IPS-18c (cell line): Measurements from ENCODE around the gene RAB11A.
A peak's percentile ranks its signal among the peaks of the same experiment; 100 is the strongest.
"Not testable (repeated sequence)": the region's sequence is repeated elsewhere in the genome, so short reads cannot be mapped to it uniquely, and the experiment has no call there.

Source experiments
- H3K4me3 ChIP-seq: 2 replicates; pipeline ENCODE4 v1.7.0; 2013; ENCODE audit warnings: low read depth, mild to moderate bottlenecking, low read length, moderate library complexity; ENCODE audit not compliant: insufficient read depth
- H3K9me3 ChIP-seq: one replicate; pipeline ENCODE4 v1.6.1; 2013; ENCODE audit warnings: mild to moderate bottlenecking, low read length, moderate library complexity; ENCODE audit not compliant: control insufficient read depth, insufficient read depth

RAB11A gene

DNA sequence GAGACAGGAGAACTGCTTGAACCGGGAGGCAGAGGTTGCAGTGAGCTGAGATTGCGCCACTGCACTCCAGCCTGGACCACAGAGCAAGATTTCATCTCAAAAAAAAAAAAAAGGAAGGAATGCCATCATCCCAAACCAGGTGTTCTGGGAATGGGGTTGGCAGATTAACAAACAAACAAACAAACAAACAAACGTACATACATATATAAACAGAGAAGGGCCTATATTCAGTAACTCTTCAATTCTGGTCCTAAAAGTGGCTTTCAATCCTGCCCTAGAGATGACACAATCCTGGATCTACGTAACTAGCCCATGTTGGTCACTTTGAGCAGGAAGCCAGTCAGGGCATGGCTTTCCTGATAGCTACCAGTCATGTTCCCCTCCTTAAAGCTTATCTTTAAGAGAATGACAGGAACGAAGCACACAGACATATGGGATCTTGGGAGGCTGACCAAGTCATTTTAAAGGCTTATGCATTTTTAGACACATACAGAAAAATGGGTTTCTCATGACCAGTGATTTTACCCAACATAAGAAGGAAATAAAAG lies 29.9 kb upstream of the RAB11A start:
- Histone ChIP-seq H3K9me3 (peaks cover 2% of the 10 kb centered on the region), H3K4me3 (no peak overlapping the region)

DNA sequence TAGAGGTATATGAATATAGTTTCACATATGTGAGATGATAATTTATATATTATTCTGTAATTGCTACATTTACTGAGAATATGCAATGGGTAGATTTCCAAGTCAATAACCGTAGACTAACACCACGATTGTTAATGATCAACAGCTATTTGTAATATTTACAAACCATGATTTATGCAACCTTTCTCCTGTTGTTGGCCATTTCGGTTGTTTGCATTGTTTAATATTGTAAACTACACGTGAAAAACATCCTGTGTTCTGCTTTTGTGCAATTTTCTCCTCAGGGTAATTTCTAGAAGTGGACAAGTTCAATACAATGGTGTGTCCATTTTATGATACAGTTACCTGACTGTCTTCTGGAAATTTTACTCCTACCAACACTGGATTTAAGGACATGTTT lies 29.3 kb upstream of the RAB11A start:
- H3K4me3 ChIP-seq: no peak overlapping the region

DNA sequence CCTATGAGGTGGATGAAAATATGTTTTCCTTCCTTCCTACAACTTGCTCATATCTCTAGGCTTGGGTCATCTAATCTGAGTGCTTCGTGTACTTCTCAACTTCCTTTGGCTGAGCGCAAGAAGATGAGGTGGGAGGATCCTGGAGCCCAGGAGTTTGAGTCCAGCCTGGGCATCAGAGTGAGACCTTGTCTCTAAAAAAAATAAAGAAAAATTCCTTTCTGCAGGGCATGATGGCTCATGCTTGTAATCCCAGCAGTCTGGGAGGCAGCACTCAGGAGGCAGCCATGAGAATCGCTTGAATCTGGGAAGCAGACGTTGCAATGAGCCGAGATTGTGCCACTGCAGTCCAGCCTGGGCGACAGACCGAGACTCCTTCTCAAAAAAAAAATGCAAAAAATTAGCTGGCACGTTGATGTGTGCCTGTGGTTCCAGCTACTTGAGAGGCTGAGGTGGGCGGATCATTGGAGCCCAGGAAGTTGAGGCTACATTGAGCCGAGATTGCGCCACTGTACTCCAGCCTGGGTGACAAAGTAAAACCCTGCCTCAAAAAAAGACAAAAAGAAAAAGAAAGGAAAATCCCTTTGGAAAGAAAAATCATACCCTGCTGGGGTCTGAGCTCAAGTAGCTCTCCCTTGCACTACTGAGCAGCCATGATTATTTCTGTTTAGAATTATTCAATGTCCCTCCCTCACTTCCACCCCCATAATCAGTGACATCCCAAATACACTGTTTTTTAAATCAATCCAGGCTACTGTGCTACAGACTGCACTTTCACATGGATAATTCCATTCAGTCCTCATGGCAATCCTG lies 28.0 kb upstream of the RAB11A start:
- H3K4me3 ChIP-seq: no peak overlapping the region

More for the DNA sequence above, 29.3 kb upstream of the RAB11A start:
- peaks cover 2% of the 10 kb centered on the region for H3K9me3 ChIP-seq

DNA sequence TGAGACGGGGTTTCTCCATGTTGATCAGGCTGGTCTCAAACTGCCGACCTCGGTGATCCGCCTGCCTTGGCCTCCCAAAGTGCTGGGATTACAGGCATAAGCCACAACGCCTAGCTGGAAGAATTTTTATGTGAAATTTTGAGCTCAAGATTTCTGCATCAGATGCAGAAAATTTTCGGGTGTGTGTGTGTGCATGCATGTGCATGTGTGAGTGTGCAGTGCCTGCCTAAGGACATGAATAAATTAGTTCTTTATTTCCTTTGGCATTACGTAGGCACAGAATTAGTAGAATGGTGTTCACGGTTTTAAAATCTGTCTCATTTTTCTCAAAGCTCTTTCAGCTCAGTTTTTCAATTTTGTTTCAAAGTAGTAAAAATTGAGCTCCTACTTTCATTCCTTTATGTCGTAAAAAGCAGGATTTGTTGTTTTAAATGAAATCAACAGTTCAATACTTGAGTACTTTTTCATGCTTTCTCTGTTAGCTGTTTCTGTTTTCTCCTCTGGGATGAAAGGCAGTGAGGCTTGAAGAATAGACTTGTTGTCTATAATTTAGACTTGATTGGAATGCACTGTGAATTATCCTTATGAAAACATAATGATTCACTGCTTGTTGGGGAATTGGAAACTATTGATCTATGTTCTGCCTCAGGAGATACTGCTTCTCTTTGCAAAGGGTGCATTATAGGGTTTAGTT lies 23.3 kb upstream of the RAB11A start:
- no peak overlapping the region for H3K4me3 ChIP-seq

More for the DNA sequence above, 28.0 kb upstream of the RAB11A start:
- H3K9me3 ChIP-seq: peaks cover 2% of the 10 kb centered on the region

DNA sequence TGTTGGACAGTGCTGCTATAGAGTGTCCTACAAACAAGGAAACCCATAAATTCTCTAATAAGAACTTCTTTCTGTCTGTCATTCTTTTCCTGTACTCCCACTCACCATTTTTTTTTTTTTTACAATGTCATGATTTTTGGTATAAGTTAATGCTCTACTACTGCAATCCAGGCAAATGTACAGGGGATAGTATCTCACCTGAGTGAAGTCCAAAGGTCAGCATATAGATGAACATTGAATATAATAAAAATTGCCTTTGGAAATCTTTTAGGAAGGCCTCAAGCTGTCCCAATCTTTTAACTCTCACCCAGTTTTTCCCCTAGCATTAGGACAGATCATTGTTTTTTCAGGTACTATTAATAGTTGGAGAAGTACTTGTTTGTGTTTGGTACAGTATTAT lies 21.3 kb upstream of the RAB11A start:
- Histone ChIP-seq H3K9me3 (peaks cover 2% of the 10 kb centered on the region), H3K4me3 (no peak overlapping the region)

More for the DNA sequence above, 23.3 kb upstream of the RAB11A start:
- peaks cover 2% of the 10 kb centered on the region for H3K9me3 ChIP-seq

DNA sequence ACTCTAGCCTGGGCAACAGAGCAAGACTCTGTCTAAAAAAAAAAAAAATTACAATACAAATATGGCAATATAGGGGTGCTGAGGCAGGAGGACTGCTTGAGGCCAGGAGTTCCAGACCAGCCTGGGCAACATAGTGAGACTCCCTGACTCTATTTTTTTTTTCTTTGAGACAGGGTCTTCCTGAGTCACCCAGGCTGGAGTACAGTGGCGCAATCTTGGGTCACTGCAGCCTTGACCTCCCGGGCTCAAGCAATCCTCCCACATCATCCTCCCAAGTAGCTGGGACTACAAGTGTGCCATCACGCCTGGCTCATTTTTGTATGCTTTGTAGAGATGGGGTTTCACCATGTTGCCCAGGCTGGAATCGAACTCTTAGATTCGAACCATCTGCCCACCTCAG lies 17.3 kb upstream of the RAB11A start:
- H3K9me3 ChIP-seq: no peaks in the 10 kb centered on the region
- H3K4me3 ChIP-seq: no peak overlapping the region

DNA sequence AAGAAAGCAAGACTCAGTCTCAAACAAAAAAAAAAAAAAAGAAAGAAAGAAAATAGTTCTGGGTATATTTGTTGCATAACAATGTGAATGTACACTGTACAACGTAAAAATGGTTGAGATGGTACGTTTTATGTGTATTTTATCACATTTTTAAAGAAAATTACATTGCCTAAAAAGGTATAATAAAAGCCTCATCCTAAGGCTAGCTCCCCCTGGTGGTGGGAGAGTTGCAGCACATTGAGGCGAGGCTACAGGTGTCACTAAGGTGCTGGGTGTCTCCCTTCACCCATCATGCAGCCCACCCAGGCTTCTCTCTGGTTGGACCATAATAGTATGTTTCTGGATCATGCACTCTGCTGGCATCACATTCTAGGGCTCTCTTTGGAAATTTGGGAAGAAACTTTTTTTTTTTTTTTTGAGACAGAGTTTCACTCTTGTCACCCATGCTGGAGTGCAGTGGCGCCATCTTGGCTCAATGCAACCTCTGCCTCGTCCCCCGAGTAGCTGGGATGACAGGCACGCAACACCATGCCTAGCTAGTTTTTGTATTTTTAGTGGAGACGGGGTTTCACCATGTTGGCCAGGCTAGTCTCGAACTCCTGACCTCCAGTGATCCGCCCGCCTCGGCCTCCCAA lies 12.4 kb upstream of the RAB11A start:
- Histone ChIP-seq H3K4me3 (no peak overlapping the region), H3K9me3 (no peaks in the 10 kb centered on the region)

DNA sequence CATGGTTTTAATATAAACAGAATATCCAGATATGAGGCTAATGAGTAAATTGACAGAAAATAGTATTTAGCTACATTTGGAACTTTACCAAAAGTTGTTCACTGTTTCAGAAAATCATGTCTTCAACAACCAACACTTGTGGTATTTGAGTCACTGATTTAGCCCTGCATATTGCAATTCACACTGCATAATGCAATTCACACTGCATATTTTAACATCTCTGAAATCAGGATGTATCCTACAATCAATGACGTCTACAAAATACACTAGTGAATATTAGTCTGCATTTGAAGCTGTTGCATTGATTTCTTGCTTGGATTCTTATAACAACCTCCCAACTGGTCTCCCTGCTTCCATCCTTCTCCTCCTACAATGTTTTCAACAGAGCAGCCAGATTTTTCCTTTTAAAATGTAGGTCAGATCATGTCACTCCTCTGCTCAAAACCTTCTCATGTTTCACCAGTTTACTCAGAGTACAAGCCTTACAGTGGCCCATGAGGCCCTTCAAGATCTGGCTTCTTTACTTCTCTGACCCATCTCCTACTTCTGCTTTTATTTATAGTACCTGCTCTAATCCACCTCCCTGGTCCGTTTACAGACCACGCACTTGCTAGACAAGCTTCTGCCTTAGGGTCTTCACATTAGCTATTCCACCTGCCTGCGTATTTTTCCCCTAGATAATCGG lies 11.4 kb upstream of the RAB11A start:
- no peak overlapping the region for H3K4me3 ChIP-seq
- H3K9me3 ChIP-seq: no peaks in the 10 kb centered on the region

DNA sequence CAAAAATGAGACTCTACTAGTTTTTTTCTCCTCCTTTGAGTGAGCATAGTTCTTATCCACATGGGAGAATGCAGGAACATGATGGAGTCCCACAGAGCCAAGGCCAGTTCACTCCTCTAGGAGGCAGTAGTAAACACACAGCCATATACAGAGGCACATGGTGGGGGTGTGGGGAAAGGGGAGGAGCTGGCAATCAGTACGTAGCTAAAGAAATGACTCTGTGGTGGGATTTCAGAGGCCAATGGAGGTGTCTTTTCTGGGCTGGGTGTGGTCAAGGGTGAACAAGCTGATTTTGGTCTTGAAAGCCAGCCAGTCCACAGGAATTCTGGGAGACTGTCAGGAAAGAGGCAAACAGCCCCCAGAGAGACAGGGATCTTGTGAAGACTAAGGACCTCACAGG lies 6.6 kb upstream of the RAB11A start:
- no peak overlapping the region for H3K4me3 ChIP-seq
- no peaks in the 10 kb centered on the region for H3K9me3 ChIP-seq

DNA sequence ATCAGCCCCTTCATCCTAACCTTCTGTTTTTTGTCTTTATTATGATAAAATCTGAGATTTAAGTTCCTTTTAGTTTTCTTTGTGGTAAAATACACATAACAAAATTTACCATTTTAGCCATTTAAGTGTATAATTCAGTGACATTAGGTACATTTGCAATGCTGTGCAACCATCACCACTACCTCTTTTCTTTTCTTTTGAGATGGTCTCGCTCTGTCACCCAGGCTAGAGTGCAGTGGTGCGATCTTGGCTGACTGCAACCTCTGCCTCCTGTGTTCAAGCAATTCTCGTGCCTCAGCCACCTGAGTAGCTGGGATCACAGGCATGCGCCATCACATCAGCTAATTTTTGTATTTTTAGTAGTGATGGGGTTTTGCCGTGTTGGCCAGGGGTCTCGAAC lies 6.2 kb upstream of the RAB11A start:
- no peak overlapping the region for H3K4me3 ChIP-seq
- no peaks in the 10 kb centered on the region for H3K9me3 ChIP-seq

DNA sequence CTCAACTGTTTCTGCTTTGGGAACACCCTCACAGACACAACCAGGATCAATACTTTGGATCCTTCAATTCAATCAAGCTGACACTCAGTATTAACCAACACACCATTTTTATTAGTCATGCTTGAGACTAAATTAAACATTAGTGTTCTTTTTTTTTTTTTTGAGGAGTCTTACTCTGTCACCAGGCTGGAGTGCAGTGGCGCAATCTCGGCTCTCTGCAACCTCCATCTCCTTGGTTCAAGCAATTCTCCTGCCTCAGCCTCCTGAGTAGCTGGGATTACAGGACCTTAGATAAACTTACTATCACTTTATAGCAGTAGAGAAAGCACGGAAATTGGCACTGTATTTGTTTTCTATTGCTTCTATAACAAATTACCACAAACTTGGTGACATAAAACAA lies 2.0 kb upstream of the RAB11A start:
- H3K9me3 ChIP-seq: peaks cover 2% of the 10 kb centered on the region
- H3K4me3 ChIP-seq: no peak overlapping the region

DNA sequence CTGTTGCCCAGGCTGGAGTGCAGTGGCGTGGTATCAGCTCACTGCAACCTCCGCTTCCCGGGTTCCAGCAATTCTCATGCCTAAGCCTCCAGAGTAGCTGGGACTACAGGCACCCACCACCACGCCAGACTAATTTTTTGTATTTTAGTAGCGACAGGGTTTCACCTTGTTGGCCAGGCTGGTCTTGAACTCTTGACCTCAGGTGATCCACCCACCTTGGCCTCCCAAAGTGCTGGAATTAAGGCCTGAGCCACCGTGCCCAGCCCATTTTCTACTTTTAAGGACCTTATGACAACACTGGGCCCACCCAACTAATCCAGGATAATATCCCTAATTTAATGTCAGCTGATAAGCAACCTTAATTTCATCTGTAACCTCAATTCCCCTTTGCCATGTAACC lies 1.4 kb upstream of the RAB11A start:
- not testable (repeated sequence) for H3K4me3 ChIP-seq, H3K9me3 ChIP-seq

DNA sequence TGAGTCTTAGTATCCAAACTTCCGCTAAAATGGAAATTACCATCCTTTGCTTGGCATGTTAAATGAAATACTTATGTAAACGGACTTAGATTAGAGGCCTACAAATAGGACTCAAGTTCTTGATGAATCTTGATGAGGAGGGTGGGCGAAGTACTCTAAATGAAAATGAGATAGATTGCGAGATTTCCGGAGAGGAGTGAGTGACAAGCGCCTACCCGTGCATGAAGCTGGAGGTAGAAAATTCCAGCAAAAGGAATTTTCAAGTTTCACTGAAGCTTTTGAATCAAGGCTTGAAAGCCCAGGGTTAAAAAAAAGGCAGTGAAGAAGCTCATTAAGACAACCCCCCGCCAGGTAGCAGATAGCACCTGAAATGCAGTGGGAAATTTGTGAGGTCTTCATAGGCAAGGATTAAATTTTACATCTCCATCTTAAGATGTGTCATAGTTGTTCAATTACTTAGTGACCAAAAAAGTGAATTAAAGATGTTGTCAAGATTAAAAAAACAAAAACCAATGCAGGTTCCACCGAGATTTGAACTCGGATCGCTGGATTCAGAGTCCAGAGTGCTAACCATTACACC lies 655 bp upstream of the RAB11A start:
- H3K9me3 ChIP-seq: peaks cover 2% of the 10 kb centered on the region

DNA sequence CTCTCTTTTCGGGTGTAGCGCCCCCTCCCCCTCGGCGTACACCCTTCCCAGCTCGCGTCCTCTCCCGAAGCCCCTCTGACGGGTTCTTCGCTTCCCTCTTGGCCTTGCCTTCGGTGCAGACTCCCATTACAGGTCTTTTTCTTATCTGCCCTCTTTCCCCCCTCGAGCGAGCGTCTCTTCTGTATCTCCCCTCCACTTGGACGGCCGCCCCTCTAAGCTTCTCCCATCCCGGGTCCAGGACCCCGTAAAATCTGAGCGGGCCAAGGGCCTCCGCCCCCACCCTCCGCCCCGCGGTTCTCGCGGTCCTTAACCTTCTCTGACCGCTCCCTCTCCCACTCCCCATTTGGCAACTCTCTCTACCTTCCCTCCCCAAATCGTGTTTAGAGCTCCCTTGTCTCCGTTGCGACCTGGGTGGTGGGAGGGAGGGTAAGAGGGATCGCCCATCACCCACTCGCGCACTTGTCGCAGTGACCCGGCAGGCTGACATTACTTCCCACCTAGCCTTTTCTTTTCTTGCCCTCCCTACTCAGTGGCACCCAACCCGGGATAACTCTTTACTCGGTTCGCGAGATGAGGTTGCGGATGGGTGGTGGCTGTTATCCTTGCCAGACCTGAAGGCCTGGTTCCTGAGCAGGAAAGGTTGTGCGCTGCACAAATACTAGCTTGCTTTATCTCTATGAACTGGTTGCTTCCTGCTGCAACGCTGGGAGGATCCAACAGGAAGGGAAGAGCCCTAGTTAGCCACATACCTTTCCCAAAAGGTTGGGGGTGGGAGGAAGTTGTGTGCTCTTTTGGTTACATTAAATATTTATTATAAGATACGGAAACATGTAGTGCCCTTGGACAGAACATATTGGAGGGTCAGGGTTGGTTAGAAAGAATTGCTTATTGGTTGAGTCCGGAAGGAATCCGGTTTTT lies 922 bp downstream of the RAB11A start:
- H3K4me3 ChIP-seq: peak overlapping the region; percentile 99
- H3K9me3 ChIP-seq: peaks cover 2% of the 10 kb centered on the region

More for the DNA sequence above, 655 bp upstream of the RAB11A start:
- peak overlapping the region; percentile 99; the same call in 1 of the 2 replicates for H3K4me3 ChIP-seq

DNA sequence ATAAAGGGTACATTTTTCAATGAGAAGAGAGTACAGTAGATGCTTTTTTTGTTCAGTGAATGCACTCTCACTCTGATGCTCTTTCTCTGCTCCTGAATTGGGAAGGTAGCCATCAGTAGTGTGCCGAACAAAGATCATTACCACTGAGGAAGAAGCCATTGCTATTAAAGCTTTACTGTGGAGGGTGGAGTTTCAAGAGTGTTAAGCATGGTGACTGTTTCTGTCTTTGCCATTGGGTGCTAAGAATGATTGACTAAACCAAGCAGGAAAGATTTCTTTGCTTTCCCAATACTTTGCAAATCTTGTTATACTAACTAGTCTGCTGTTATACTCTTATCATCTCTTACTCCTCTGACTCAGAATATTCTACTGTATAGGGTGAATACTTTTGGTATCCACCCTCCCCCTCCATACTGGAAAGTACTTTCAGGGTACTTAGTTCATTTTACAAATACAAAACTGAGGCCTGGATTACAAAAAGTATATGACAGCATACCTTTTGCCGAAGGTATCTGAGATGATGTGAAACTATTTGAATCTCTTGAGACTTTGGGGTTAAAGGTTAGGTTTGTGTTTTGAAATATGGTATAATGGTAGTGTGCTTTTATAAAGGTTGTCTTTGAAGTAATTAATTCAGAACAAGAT lies 1.7 kb downstream of the RAB11A start:
- Histone ChIP-seq H3K4me3 (peak overlapping the region; percentile 99), H3K9me3 (peaks cover 2% of the 10 kb centered on the region)

DNA sequence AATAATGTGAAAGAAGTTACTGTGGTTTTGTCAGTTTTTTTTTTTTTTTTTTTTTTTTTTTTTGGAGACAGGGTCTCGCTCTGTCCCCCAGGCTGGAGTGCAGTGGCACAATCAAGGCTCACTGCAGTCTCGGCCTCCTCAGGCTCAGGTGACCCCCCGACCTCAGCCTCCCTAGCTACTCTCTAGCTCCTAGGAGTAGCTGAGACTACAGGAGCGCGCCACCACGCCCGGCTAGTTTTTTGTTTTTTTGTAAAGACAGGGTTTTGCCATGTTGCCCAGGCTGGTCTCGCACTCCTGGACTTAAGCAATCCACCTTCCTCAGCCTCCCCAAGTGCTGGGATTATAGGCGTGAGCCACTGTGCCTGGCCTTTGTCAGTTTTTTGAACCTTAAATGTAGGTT lies 2.6 kb downstream of the RAB11A start:
- H3K9me3 ChIP-seq, H3K4me3 ChIP-seq: not testable (repeated sequence)
